ENCODE results near the gene TM9SF4.
"Not testable (repeated sequence)": the region's sequence is repeated elsewhere in the genome, so short reads cannot be mapped to it uniquely, and the experiment has no call there.

TM9SF4 gene

DNA sequence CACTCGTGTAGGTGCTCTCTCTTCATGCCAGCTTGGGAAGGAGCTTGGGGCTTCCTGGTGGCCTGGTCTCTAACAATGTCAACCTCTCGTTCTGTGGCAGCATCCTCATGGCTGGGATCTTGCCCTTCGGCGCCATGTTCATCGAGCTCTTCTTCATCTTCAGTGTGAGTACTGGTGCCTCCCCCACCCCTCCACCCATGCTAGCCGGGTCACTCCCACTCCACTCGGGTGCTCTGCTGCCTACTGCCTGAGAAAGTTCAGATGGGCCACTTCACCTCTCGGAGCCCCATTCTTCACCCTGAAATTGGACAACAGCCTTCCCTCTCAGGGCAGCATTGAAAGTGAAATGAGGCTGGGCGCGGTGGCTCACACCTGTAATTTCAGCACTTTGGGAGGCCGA is 48.8 kb downstream of the TM9SF4 start:
- DNase-seq (ENCODE audit: low spot score), result no peak

DNA sequence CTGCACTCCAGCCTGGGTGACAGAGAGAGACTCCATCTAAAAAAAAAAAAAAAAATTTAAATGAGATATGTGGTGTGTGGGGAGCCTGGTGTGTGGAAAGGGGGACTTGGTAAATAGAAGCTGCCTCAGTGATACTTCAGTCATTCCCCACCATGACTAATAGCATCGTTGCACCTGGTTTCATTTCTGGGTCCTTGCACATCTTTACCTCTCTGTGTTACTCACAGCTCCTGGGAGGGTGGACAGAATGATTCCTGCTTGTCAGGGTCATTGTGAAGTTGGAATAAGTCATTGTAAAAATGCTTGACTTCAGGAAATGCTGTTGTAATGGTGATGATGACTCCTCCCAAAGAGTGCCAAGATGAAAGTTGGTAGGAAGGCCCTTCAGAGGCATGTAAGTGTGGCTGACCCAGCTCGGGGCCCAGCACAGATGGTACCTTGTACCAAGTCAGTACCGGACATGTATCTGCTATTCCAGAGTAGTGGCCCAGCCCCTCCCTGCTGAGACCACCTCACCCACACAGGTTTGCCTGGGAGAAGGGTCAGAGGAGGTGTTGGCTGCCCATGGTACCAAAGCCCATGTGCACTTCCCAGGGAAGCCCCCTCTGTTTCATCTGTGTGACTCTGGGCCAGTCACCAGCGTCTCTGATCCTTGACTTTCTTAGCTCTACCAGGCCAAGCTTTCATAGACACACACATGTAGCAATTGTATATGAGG is 49.6 kb downstream of the TM9SF4 start:
- DNase-seq (ENCODE audit: low spot score), result no peak

DNA sequence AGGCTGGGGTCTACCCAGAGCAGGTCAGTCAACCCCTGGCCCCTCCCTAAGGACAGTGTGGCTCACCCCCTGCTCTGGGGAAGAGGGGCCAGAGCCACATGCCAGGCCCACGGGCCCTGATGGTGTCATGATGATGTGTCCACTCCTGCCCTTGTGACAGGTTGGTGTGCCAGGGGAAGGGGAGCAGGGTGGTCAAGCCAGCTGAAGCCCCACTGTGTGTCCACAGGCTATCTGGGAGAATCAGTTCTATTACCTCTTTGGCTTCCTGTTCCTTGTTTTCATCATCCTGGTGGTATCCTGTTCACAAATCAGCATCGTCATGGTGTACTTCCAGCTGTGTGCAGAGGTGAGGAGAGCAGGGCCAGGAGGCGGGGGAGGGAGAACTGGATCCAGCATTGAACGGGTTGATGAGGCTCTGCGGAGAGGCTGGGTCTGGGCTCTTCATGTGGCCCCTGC is 50.3 kb downstream of the TM9SF4 start:
- DNase-seq (ENCODE audit: low spot score), result no peak

DNA sequence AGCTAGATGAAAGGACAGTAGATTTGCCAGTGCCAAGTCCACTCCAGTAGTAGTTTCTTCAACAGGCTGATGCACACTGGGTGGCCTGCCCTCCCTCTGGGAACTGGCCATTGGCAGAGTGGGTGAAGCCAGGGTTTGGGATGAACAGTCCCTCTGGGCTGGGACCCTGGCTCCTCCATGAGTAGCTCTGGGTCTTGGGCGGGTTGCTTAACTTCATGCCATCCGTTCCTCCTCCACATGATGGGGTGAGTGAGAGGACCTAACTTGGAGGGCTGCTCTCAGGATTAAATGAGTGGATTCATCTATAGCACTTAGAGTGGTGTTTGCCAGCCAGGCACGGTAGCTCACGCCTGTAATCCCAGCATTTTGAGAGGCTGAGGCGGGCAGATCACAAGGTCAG is 50.8 kb downstream of the TM9SF4 start:
- DNase-seq (ENCODE audit: low spot score), result no peak

DNA sequence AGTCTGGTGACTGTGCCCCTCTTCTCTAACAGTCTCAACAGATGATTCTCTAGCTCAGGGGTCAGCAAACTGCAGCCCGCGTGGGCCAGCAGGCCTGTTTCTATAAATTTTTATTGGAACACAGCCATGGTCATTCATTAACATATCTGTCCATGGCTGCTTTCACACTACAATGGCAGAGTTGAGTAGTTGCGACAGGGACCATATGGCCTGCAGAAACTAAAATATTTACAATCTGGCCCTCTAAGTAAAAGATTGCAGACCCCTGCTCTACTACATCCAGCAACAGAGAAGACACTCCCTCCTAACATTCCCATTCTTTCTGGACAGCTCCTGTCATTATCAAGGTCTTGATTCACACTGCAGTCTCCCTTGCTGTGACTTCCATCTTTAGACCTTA is 52.8 kb downstream of the TM9SF4 start:
- no peak for DNase-seq (ENCODE audit: low spot score)

DNA sequence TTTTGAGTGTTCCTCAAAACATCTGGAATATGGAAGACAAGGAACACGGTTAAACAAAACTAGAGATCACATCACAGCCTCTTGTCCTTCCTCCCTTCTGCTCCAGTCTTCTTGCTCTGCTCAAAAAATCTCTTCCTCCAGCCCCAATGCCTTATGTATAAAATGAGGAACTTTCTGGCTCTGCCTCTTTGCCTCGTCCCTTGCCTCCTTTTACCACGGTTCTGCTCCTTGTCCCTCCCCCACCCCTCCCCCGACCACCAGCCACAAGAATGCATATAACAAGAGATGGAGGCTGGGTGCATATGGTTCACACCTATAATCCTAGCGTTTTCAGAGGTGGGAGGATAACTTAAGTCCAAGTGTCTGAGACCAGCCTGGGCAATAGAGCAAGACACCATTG is 54.4 kb downstream of the TM9SF4 start:
- no peak for DNase-seq (ENCODE audit: low spot score)

DNA sequence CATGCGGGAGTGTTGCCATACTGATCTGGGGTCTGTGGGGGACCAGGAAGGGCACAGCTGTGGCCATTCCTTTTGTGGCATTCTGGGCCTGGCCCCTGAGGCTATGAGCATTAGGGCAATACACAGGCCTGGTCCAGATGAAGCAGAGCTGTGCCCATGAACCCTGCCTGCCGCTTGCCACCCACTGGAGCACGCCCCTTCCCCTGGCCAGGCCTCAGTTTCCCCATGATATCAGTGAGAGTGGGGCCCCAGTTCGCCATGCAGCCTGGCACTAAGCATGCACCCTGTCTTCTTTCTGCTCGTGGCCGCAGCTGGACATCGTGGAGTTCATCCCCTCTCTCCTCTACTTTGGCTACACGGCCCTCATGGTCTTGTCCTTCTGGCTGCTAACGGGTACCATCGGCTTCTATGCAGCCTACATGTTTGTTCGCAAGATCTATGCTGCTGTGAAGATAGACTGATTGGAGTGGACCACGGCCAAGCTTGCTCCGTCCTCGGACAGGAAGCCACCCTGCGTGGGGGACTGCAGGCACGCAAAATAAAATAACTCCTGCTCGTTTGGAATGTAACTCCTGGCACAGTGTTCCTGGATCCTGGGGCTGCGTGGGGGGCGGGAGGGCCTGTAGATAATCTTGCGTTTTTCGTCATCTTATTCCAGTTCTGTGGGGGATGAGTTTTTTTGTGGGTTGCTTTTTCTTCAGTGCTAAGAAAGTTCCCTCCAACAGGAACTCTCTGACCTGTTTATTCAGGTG is 55.6 kb downstream of the TM9SF4 start:
- DNase-seq (ENCODE audit: low spot score), result no peak

DNA sequence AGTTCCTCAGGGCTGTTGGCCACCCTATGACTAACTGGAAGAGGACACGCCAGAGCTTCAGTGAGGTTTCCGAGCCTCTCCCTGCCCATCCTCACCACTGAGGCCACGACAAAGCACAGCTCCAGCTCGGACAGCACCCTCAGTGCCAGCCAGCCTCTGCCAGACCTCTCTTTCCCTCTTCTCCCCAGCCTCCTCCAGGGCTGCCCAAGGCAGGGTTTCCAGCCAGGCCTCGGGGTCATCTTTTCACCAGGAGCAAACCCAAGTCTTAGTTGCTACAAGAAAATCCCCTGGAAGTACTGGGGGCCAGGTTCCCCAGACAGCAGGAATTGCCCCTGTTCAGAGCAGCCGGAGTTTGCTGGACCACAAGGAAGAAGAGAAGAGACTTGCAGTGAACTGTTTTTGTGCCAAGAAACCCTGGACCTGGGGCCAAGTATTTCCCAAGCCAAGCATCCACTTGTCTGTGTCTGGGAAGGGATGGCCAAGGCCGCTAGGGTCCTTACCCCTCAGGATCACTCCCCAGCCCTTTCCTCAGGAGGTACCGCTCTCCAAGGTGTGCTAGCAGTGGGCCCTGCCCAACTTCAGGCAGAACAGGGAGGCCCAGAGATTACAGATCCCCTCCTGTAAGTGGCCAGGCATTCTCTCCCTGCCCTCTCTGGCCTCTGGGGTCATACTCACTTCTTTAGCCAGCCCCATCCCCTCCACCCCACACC is 56.5 kb downstream of the TM9SF4 start:
- no peak for DNase-seq (ENCODE audit: low spot score)

DNA sequence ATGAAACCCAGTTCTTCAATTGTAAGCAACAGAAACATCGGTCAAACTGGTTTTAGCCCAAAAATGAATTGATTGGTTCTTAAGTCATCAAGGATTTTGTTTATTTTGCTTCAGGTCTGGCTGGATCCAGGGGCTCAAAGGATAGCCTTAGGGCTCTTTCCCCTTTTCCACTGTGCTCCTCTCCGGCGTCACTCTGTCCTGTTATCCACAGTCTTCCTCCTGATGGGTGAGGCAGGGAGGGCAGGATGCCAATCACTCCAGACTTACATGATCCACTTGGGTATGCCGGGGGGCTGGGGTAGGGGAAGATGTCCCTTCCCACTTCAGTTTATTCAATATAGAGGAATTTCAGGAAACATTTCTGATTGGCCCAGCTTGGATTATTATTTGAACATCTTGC is 58.0 kb downstream of the TM9SF4 start:
- DNase-seq (ENCODE audit: low spot score), result no peak

DNA sequence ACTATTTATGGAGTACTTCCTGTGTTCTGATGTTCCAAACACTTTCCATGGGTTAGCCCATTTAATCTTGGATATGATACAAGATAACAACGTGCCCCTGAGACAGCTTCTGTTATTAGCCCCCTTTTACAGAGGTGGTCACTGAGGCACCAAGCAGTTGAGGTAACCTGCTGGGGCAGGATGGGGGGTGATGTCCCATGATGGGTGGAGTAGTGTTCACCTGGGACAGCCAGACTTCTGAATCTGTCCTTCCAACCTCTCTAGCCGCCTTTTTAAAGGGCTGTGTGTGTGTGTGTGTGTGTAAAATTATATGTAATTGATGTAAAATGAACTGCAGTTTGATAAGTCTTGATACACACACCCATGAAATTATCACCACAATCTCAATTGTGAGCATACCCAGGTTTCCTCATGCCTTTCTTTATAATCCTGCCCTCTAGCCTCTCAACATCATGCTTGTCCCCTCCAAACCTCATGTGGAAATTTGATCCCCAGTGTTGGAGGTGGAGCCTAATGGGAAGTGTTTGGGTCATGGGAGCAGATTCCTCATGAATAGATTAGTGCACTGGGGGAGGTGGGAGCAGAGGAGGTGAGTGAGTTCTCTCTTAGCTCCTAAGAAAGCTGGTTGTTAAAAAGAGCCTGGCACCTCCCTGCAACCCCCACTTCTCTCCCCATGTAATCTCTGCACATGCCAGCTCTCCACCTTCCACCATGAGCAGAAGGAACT is 58.8 kb downstream of the TM9SF4 start:
- no peak for DNase-seq (ENCODE audit: low spot score)

DNA sequence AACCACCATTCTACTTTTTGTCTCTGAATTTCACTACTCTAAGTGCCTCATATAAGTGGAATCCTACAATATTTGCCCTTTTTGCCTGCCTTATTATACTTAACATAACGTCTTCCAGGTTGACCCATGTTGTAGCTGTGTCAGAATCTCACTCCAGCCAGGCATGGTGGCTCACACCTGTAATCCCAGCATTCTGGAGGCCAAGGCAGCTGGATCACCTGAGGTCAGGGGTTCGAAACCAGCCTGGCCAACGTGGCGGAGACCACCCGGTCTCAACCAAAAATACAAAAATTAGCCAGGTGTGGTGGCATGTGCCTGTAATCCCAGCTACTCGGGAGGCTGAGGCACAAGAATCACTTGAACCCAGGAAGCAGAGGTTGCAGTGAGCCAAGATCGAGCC is 68.2 kb downstream of the TM9SF4 start:
- DNase-seq (ENCODE audit: low spot score), result not testable (repeated sequence)

DNA sequence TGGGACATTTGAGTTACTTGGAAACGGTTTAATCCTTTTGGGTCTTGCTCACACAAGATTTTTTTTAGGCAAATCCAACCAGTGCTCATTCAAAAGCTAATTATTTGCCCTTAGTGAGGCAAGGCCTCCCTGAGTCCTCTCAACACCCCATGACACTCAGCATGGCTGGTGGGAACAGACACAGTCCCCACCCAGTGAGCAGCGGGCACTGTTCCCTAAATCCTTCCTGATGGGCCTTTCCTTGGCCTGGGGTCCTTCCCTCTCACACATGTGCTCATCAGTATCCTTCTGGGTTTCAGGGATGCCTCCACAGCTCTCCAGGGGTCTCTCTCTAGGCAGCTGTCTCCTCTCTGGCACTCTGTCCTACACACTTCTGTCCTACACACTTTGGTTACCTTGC is 70.0 kb downstream of the TM9SF4 start:
- DNase-seq (ENCODE audit: low spot score), result no peak

DNA sequence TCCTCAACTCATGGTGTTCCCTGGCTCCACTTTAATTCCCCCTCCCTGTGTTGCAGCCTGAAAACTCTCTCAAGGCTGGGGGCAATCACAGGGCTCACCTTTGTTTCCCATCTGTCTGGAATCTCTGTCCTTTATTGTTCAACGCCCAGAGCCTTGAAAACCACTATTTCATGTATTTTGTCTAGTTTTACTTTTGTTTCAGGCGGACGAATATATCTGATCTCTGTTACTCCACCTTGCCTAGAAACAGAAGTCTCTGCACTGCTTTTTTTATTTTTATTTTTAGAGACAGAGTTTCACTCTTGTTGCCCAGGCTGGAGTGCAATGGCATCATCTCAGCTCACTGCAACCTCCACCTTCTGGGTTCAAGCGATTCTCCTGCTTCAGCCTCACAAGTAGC is 70.4 kb downstream of the TM9SF4 start:
- no peak for DNase-seq (ENCODE audit: low spot score)

DNA sequence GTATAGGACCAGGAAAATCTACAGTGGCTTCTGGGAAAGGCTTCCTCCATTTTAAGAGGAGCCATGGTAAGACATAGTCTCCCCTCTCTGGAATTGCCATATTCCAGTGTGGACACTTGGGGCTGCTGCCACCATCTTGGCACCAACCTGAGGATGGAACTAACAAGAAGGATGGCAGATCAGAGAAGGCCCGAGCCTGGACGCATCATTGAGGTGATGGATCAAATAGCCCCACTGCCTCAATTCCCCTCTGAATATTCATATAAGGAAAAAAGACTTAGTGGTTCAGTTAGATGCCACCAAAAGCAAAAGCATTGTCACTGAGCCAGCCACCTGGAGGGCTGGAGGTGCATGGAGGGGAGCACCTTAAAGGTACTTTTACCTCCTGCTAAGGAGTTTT is 72.1 kb downstream of the TM9SF4 start:
- no peak for DNase-seq (ENCODE audit: low spot score)

DNA sequence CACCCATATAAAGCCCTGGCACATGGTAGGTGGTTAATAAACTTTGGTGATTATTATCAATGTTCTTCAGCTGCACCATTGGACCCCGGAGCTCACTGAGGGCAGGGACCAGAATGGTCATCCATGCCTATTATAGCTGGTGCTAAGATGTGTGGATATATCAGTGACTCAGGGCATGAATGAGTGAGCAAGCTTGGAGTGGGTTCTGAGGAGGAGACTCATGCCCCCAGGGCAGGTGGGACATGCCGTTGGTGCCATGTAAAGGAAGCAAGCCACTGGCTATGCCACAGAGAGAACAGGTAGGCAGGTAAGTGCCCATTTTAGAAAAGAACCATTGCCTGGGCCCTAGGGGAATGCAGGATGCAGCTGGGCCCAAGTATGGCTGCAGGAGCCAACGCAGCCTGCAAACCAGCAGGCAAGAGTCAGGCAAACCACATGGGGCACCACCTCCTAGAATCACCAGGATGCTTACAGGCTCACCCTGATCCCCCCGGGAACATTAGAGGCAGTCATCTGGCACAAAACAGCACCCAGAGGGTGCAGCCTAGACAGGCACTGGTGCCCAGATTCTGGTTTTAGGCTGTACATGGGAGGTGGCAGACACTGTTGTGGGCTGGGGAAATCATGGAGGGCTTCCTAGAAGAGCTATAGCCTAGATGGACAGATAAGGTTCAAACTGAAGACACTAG is 74.6 kb downstream of the TM9SF4 start:
- DNase-seq (ENCODE audit: low spot score), result no peak

DNA sequence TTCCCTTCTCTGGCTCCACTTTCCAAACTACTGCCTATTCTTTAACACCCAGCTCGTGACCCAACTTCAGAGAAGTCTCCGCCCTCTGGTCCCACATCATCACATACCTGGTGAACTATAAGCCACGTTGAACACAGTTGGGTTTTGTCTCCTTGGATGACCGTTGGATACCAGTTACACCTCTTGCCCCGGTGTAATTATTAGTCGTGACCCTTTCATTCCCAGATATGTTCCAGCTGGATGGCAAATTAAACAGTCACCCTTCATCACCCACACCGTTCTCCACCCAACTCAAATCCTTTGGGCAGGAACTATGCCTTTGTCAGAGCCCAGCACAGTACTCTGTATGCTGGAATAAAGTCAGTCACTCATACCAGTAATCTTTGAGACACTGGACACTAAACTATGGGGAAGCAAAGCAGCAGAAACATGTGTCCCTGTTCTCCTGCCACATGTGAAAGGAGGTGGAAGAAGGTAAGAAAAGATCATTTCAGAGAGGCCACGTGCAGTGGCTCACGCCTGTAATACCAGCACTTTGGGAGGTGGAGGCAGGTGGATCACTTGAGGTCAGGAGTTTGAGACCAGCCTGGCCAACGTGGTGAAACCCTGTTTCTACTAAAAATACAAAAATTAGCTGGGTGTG is 75.6 kb downstream of the TM9SF4 start:
- no peak for DNase-seq (ENCODE audit: low spot score)

DNA sequence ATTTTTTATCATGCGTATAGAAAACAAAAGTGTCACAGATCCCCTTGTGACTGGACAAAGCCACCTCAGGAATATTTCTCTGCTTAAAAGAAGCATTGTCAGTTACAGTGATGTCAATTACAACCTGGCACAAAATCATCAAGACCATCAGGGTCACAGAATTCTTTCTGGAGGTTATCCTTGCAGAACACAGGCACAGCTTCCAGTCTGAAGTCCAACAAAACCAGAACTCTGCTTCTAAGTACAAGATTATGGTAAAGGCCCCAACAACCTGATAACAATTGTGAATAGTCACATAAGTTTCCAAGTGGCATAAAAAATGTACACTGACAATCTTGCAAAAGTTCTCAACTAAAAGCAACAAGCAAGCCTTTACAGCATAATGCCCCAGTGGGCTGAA is 77.0 kb downstream of the TM9SF4 start:
- DNase-seq (ENCODE audit: low spot score), result no peak

DNA sequence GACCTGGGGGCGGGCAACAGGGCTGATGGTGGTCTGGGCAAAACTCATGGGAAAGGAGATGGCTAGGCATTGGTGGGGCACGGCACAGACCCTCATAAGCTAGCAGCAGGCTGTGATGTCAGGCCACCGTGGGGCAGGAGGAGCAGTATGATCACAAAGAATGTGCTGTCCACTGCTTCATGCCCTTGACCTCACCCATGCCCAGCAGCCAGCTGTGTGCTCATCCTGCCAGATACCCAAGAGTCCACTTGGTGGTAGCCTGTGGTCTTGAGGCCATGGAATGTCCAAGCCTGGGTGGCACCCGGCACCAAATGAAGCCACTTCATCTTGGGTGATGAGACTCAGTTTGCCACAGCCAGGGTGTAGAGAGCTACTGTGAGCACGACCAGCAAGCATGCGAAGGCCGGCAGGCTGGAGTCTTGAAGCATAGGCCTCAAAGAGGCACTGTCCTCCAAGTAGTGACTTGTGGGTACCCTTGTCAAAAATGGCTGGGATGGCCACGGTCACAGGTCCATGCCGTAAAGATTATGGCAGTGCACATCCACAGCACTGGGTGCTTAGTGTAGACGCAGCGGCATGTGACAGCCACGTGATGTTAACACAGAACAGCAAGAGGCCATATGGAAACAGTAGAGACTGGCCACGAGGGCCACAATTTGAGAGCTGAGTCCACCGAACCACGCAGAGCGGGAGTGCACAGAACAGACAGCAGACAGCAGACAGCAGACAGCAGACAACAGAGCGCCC is 79.0 kb downstream of the TM9SF4 start:
- no peak for DNase-seq (ENCODE audit: low spot score)

DNA sequence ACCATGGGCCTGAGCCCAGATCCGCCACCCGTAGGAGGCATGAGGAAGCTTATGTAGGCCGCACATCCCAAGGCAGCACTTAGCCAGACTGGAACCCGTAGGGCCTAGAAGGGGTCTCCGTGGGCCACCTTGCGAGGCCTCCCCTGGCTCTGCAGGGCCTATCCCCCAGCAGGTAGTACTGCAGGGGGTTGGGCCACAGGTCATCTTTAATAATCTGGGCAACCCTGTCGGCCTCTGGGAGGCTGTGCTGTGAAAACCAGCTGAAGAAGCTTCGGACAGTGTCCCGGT is 79.6 kb downstream of the TM9SF4 start:
- DNase-seq (ENCODE audit: low spot score), result no peak

DNA sequence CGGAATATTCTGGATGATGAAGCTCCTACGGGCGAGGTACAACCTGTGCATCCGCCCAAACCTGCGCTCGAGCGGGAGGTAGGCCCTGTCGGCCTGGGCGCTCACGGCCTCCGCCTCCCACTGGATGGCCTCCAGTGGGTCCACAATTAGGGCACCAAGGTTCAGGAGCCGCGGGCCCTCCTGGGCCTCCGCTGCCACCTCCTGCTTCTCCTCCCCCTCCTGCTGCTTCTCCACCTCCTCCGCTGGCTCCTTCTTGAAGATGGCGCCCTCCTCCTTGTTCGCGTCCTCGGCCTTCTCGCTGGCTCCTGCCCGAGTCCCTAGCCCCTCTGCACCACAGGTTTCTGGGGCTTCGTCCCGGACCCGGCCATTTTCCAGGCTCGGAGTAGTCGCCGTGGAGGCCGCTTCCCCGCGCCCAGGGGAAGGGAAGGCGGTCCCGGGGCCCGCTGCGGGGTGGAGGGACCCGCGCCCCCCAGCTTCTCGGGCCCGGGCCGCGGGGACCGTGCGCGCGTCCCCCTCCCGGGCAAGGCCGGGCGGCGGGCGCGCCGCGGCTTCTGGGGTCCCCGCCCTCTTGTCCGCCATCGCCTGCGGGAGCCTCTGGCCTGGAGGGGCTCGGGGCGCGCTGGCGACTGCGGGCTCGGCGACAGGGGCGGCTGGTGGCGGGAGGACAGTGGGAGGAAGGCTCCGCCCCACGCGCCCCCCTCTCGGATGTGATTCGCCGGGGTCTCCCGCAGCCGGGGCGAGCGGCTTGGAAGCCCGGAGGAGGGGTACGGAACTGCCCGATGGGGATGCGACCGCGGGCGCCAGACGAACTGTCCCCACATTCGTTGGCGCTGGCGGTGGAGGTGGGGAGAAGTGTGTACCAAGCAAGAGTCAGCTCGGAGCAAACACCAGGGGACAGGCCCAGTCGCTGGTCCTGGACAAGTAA is 80.4 kb downstream of the TM9SF4 start:
- DNase-seq (ENCODE audit: low spot score), result no peak

All from RKO (cell line).